Liver (tissue), 9 donors: ENCODE data around the gene EVL. TPM values are rescaled to one million over a fixed set of nuclear protein-coding genes. Genes with fewer than 3 reads are reported as not detected.

Experiments used
- DNase-seq: peaks from one replicate; pipeline ENCODE4 v3.0.0-alpha.2; 2017; ENCODE audit warnings: low spot score
- H3K27ac ChIP-seq, 2 donors: one replicate each; pipeline ENCODE4 v1.7.0; 2013; ENCODE audit warnings: inconsistent platforms in 2 of 2, low read length in 2 of 2, control low read depth in 1 of 2, low read depth in 1 of 2, mild to moderate bottlenecking in 1 of 2
- H3K27me3 ChIP-seq, 4 donors: one replicate each; pipeline versions ENCODE4 v1.6.1 to v1.7.0; 2013; ENCODE audit warnings: low read length in 3 of 4, inconsistent platforms in 1 of 4, mild to moderate bottlenecking in 1 of 4, moderate library complexity in 1 of 4; ENCODE audit not compliant: control insufficient read depth in 4 of 4, insufficient read depth in 4 of 4
- H3K36me3 ChIP-seq, 4 donors: one replicate each; pipeline versions ENCODE4 v1.6.1 to v1.7.0; 2013; ENCODE audit warnings: low read length in 3 of 4, mild to moderate bottlenecking in 3 of 4, low read depth in 1 of 4, moderate library complexity in 1 of 4; ENCODE audit not compliant: control insufficient read depth in 4 of 4, insufficient read depth in 3 of 4
- H3K4me1 ChIP-seq, 4 donors: one replicate each; pipeline versions ENCODE4 v1.6.1 to v1.7.0; 2013; ENCODE audit warnings: low read length in 3 of 4, mild to moderate bottlenecking in 3 of 4, moderate library complexity in 1 of 4; ENCODE audit not compliant: control insufficient read depth in 4 of 4, insufficient read depth in 4 of 4
- H3K4me3 ChIP-seq, 3 donors: one replicate each; pipeline versions ENCODE4 v1.6.1 to v1.7.0; 2013; ENCODE audit warnings: low read length in 3 of 3, control low read depth in 1 of 3, low read depth in 1 of 3, mild to moderate bottlenecking in 1 of 3
- H3K9ac ChIP-seq, 2 donors: one replicate each; pipeline ENCODE4 v1.7.0; 2013; ENCODE audit warnings: low read length in 2 of 2, mild to moderate bottlenecking in 2 of 2, moderate library complexity in 2 of 2, control low read depth in 1 of 2, low read depth in 1 of 2
- H3K9me3 ChIP-seq, 4 donors: one replicate each; pipeline versions ENCODE4 v1.6.1 to v1.7.0; 2013; ENCODE audit warnings: low read length in 3 of 4; ENCODE audit not compliant: control insufficient read depth in 4 of 4
- EGR1 ChIP-seq, 2 donors: IDR thresholded peaks; 2 replicates each; pipeline ENCODE4 v1.6.1; 2016 to 2018; ENCODE audit warnings: antibody characterized with exemption in 2 of 2, low read depth in 2 of 2
- FOXA1 ChIP-seq: IDR thresholded peaks from 2 replicates; pipeline ENCODE4 v1.6.1; 2016; ENCODE audit warnings: antibody characterized with exemption
- FOXA2 ChIP-seq: IDR thresholded peaks from 2 replicates; pipeline ENCODE4 v1.6.1; 2016; ENCODE audit warnings: antibody characterized with exemption
- GABPA ChIP-seq, 2 donors: IDR thresholded peaks in 1 of 2; conservative IDR thresholded peaks in 1 of 2; 2 replicates each; pipeline ENCODE4 v1.6.1; 2016; ENCODE audit warnings: antibody characterized with exemption in 2 of 2, mild to moderate bottlenecking in 1 of 2, moderate library complexity in 1 of 2
- HNF4A ChIP-seq, 2 donors: conservative IDR thresholded peaks; 2 replicates each; pipeline ENCODE4 v1.6.1; 2016; ENCODE audit warnings: antibody characterized with exemption in 2 of 2, mild to moderate bottlenecking in 2 of 2
- HNF4G ChIP-seq: IDR thresholded peaks from 2 replicates; pipeline ENCODE4 v1.6.1; 2016; ENCODE audit warnings: antibody characterized with exemption
- JUND ChIP-seq, 2 donors: IDR thresholded peaks; 2 replicates each; pipeline ENCODE4 v1.6.1; 2016; ENCODE audit warnings: antibody characterized with exemption in 2 of 2
- NR2F2 ChIP-seq: IDR thresholded peaks from 2 replicates; pipeline ENCODE4 v1.6.1; 2016; ENCODE audit warnings: antibody characterized with exemption
- RAD21 ChIP-seq, 2 donors: IDR thresholded peaks; 2 replicates each; pipeline ENCODE4 v1.6.1; 2016; ENCODE audit warnings: antibody characterized with exemption in 2 of 2, mild to moderate bottlenecking in 2 of 2
- RXRA ChIP-seq, 2 donors: IDR thresholded peaks; 2 replicates each; pipeline ENCODE4 v1.6.1; 2017 to 2018; ENCODE audit warnings: antibody characterized with exemption in 2 of 2, mild to moderate bottlenecking in 1 of 2
- SP1 ChIP-seq: IDR thresholded peaks from 2 replicates; pipeline ENCODE4 v1.6.1; 2018; ENCODE audit warnings: antibody characterized with exemption, mild to moderate bottlenecking
- TAF1 ChIP-seq: conservative IDR thresholded peaks from 2 replicates; pipeline ENCODE4 v1.6.1; 2016; ENCODE audit warnings: antibody characterized with exemption, mild to moderate bottlenecking
- YY1 ChIP-seq: IDR thresholded peaks from 2 replicates; pipeline ENCODE4 v1.6.1; 2016; ENCODE audit warnings: antibody characterized with exemption, mild to moderate bottlenecking
- WGBS: extraction: QIAGEN DNeasy Blood & Tissue Kit; methylation state at CpG from one replicate; pipeline ENCODE4 v1.1.7; 2013; 5-methylcytosine and 5-hydroxymethylcytosine counted together
- polyA plus RNA-seq, 2 donors: library from polyadenylated mRNA; stranded (reverse) in 1 of 2; unstranded in 1 of 2; fragments of 200-250 nt in 1 of 2; fragments of >200 nt in 1 of 2; fragmentation: Nextera tagmentation in 1 of 2; extraction: Ambion mirVana in 1 of 2; gene quantifications; one replicate each; pipeline versions ENCODE4 v1.2.1 to v1.2.3, GENCODE V29; 2013 to 2015
- total RNA-seq, 2 donors: library from RNA; depleted of rRNA; stranded (reverse); fragments of >200 nt; gene quantifications; one replicate each; pipeline ENCODE4 v1.2.3, GENCODE V29; 2014
- TF ChIP-seq, protein P1 (sequence below): IDR thresholded peaks from 2 replicates; pipeline ENCODE4 v1.6.1; 2016; ENCODE audit warnings: antibody characterized with exemption
- TF ChIP-seq, protein P2 (sequence below): fragments of 150-350 bp; IDR thresholded peaks from 2 replicates; pipeline ENCODE4 v1.5.1; 2017; ENCODE audit warnings: improper control_type of control experiment, low read depth, low read length; ENCODE audit not compliant: missing input control
- TF ChIP-seq, protein P3 (sequence below): IDR thresholded peaks from 2 replicates; pipeline ENCODE4 v1.6.1; 2016; ENCODE audit warnings: antibody characterized with exemption, mild to moderate bottlenecking
- TF ChIP-seq, protein P4 (sequence below): IDR thresholded peaks from 2 replicates; pipeline ENCODE4 v1.6.1; 2016; ENCODE audit warnings: antibody characterized with exemption
- TF ChIP-seq, protein P5 (sequence below): IDR thresholded peaks from 2 replicates; pipeline ENCODE4 v1.6.1; 2016; ENCODE audit warnings: antibody characterized with exemption
- donor health status: healthy.
- donor health status: healthy.
- donor health status: healthy.
- donor health status: healthy.
- donor health status: healthy.

The EVL gene
- total and polyA plus RNA-seq, 4 donors, result 11.3 to 85.9 (median 33.9) TPM

DNA sequence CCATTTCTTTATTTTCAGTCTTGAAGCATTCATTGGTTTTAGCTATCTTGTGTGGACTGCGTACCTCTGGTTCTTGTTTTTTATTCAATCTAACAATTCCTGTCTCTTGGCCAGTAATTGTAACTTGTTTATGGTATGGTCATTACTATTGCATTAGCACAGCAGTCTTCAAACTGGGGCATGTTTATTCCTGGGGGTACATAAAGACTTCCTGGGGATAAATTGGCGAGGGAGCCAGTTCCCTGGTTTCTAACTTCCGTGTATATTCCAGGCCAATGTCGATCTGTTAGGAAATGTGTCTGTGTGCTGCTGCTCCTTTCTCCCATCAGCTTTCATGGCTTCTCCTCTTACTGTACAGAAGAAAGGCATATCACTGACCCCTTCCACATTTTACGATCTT lies 13.7 kb upstream of the EVL start:
- H3K27me3 ChIP-seq, result no peaks in the 10 kb centered on the region
- TF ChIP-seq, protein P1, sequence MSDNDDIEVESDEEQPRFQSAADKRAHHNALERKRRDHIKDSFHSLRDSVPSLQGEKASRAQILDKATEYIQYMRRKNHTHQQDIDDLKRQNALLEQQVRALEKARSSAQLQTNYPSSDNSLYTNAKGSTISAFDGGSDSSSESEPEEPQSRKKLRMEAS, result no peak
- TF ChIP-seq, protein P2, sequence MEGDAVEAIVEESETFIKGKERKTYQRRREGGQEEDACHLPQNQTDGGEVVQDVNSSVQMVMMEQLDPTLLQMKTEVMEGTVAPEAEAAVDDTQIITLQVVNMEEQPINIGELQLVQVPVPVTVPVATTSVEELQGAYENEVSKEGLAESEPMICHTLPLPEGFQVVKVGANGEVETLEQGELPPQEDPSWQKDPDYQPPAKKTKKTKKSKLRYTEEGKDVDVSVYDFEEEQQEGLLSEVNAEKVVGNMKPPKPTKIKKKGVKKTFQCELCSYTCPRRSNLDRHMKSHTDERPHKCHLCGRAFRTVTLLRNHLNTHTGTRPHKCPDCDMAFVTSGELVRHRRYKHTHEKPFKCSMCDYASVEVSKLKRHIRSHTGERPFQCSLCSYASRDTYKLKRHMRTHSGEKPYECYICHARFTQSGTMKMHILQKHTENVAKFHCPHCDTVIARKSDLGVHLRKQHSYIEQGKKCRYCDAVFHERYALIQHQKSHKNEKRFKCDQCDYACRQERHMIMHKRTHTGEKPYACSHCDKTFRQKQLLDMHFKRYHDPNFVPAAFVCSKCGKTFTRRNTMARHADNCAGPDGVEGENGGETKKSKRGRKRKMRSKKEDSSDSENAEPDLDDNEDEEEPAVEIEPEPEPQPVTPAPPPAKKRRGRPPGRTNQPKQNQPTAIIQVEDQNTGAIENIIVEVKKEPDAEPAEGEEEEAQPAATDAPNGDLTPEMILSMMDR, result no peak
- TF ChIP-seq SP1 (no peak), HNF4A (conservative IDR thresholded peaks at IDR 0.05) (no peak), HNF4G (no peak), TAF1 (no peak), NR2F2 (no peak), GABPA (IDR thresholded peaks at IDR 0.05 in 1 of 2, conservative IDR thresholded peaks at IDR 0.05 in 1 of 2) (no peak), YY1 (no peak), RAD21 (IDR thresholded peaks at IDR 0.05) (no peak), RXRA (IDR thresholded peaks at IDR 0.05) (no peak), JUND (IDR thresholded peaks at IDR 0.05) (no peak), FOXA1 (no peak), FOXA2 (no peak)
- TF ChIP-seq, protein P3, sequence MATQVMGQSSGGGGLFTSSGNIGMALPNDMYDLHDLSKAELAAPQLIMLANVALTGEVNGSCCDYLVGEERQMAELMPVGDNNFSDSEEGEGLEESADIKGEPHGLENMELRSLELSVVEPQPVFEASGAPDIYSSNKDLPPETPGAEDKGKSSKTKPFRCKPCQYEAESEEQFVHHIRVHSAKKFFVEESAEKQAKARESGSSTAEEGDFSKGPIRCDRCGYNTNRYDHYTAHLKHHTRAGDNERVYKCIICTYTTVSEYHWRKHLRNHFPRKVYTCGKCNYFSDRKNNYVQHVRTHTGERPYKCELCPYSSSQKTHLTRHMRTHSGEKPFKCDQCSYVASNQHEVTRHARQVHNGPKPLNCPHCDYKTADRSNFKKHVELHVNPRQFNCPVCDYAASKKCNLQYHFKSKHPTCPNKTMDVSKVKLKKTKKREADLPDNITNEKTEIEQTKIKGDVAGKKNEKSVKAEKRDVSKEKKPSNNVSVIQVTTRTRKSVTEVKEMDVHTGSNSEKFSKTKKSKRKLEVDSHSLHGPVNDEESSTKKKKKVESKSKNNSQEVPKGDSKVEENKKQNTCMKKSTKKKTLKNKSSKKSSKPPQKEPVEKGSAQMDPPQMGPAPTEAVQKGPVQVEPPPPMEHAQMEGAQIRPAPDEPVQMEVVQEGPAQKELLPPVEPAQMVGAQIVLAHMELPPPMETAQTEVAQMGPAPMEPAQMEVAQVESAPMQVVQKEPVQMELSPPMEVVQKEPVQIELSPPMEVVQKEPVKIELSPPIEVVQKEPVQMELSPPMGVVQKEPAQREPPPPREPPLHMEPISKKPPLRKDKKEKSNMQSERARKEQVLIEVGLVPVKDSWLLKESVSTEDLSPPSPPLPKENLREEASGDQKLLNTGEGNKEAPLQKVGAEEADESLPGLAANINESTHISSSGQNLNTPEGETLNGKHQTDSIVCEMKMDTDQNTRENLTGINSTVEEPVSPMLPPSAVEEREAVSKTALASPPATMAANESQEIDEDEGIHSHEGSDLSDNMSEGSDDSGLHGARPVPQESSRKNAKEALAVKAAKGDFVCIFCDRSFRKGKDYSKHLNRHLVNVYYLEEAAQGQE, result no peak
- TF ChIP-seq, protein P4, sequence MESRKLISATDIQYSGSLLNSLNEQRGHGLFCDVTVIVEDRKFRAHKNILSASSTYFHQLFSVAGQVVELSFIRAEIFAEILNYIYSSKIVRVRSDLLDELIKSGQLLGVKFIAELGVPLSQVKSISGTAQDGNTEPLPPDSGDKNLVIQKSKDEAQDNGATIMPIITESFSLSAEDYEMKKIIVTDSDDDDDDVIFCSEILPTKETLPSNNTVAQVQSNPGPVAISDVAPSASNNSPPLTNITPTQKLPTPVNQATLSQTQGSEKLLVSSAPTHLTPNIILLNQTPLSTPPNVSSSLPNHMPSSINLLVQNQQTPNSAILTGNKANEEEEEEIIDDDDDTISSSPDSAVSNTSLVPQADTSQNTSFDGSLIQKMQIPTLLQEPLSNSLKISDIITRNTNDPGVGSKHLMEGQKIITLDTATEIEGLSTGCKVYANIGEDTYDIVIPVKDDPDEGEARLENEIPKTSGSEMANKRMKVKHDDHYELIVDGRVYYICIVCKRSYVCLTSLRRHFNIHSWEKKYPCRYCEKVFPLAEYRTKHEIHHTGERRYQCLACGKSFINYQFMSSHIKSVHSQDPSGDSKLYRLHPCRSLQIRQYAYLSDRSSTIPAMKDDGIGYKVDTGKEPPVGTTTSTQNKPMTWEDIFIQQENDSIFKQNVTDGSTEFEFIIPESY, result no peak
- TF ChIP-seq, protein P5, sequence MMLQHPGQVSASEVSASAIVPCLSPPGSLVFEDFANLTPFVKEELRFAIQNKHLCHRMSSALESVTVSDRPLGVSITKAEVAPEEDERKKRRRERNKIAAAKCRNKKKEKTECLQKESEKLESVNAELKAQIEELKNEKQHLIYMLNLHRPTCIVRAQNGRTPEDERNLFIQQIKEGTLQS, result no peak
- H3K4me3 ChIP-seq, result no peak overlapping the region
- H3K9ac ChIP-seq, result no peak overlapping the region
- no peak overlapping the region for H3K27ac ChIP-seq
- no peaks in the 10 kb centered on the region for H3K9me3 ChIP-seq
- peaks cover 0 to 10% (median 4%) of the 10 kb centered on the region in 4 donors for H3K4me1 ChIP-seq
- H3K36me3 ChIP-seq, result no peaks in the 10 kb centered on the region
- no peak for DNase-seq
- 88% methylated on average over 5 of the region's 5 CpGs for WGBS

DNA sequence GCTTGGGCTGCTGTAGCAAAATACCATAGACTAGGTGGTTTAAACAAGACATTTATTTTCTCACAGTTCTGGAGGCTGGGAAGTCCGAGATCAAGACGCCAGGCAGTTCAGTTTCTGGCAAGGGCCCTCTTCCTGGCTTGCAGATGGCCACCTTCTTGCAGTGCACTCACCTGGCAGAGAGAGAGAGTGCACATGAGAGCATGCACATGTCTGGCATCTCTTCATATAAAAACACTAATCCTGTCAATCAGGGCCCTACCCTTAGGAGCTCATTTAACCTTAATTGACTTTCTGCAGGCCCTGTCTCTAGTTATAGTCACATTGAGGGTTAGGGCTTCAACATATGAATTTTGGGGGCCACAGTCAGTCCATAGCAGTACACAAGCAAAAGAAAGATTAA lies 12.4 kb upstream of the EVL start:
- DNase-seq, result no peak
- WGBS, result 46% methylated on average over 2 of the region's 2 CpGs
- TF ChIP-seq FOXA1 (no peak), NR2F2 (no peak), JUND (IDR thresholded peaks at IDR 0.05) (no peak), HNF4A (conservative IDR thresholded peaks at IDR 0.05) (no peak), HNF4G (no peak), EGR1 (IDR thresholded peaks at IDR 0.05; ENCODE audit: low read depth in 2 of 2) (no peak), FOXA2 (no peak), YY1 (no peak), TAF1 (no peak)
- TF ChIP-seq, protein P5, result no peak
- TF ChIP-seq, protein P3, result no peak
- TF ChIP-seq, protein P4, result no peak

More for the DNA sequence above, 12.4 kb upstream of the EVL start:
- no peak overlapping the region for H3K9ac ChIP-seq
- no peaks in the 10 kb centered on the region for H3K27me3 ChIP-seq
- H3K4me3 ChIP-seq, result no peak overlapping the region
- no peak overlapping the region for H3K27ac ChIP-seq
- peaks cover 0 to 8% (median 1%) of the 10 kb centered on the region in 4 donors for H3K4me1 ChIP-seq
- no peaks in the 10 kb centered on the region for H3K36me3 ChIP-seq
- no peaks in the 10 kb centered on the region for H3K9me3 ChIP-seq
